Measurements from ENCODE around the gene NTF3.

DNA sequence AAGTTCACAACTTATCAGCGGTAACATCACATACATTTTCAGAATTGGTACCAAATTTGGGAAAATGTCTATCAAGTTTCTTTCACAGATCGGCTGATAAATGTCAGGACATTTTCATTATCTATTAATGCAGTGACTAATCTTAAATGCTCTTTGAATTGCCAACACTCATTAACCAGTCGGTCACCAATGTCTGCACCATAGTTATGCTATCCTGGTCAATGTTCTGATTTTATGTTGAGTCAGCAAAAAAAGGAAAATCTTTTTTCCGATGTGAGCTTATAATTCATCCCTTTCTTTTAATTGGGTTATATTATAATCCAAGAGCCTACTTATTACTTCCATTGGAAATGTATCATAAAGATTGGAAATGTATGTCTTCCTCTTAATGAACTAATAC is 77.2 kb downstream of the NTF3 start:
- TF ChIP-seq, protein P1, sequence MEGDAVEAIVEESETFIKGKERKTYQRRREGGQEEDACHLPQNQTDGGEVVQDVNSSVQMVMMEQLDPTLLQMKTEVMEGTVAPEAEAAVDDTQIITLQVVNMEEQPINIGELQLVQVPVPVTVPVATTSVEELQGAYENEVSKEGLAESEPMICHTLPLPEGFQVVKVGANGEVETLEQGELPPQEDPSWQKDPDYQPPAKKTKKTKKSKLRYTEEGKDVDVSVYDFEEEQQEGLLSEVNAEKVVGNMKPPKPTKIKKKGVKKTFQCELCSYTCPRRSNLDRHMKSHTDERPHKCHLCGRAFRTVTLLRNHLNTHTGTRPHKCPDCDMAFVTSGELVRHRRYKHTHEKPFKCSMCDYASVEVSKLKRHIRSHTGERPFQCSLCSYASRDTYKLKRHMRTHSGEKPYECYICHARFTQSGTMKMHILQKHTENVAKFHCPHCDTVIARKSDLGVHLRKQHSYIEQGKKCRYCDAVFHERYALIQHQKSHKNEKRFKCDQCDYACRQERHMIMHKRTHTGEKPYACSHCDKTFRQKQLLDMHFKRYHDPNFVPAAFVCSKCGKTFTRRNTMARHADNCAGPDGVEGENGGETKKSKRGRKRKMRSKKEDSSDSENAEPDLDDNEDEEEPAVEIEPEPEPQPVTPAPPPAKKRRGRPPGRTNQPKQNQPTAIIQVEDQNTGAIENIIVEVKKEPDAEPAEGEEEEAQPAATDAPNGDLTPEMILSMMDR (IDR thresholded peaks at IDR 0.05; ENCODE audit: low read depth, low read length, poor library complexity, severe bottlenecking), result no peak
- no peak for TF ChIP-seq EZH2phosphoT487 (IDR thresholded peaks at IDR 0.05; ENCODE audit: borderline replicate concordance, low read length)
